H1 (cell line): Measurements from ENCODE around the gene CTNNBL1. TPM values are rescaled to one million over a fixed set of nuclear protein-coding genes. Genes with fewer than 3 reads are reported as not detected.

ENCODE experiments used
- CTCF ChIA-PET: fragments of 300-600 bp; sonication (Branson Sonifier 250); formaldehyde crosslinking; loops from one replicate; lab custom pipeline; 2021; ENCODE audit not compliant: partially characterized antibody; lab: Charles Lee
- POLR2A ChIA-PET: fragments of 300-600 bp; sonication (Branson Sonifier 250); formaldehyde crosslinking; loops from one replicate; lab custom pipeline; 2021; ENCODE audit warnings: inconsistent platforms; ENCODE audit not compliant: partially characterized antibody; lab: Charles Lee
- DNase-seq, 2 experiments: peaks; one replicate each; pipeline versions ENCODE4 v3.0.0 to v3.0.0-alpha.2; 2010 to 2022; ENCODE audit warnings: low spot score in 2 of 2, low read depth in 1 of 2, mixed read lengths in 1 of 2
- FAIRE-seq: peaks from 2 replicates; lab custom pipeline; 2011; peaks lifted over from hg19 to GRCh38; lab: Jason Lieb, UNC
- H2AFZ ChIP-seq: 2 replicates; pipeline ENCODE4 v1.8.1; 2012; ENCODE audit warnings: low read length, inconsistent platforms
- H2AK5ac ChIP-seq: 2 replicates; pipeline ENCODE4 v1.6.1; 2013; ENCODE audit warnings: low read depth, low read length
- H2BK120ac ChIP-seq: replicated peaks from 2 replicates; pipeline ENCODE3; 2013; ENCODE audit warnings: low read depth, low read length, inconsistent platforms
- H2BK12ac ChIP-seq: 2 replicates; pipeline ENCODE4 v1.6.1; 2013; ENCODE audit warnings: low read depth, low read length
- H2BK15ac ChIP-seq: 2 replicates; pipeline ENCODE4 v1.6.1; 2013; ENCODE audit warnings: low read length
- H2BK20ac ChIP-seq: 2 replicates; pipeline ENCODE4 v1.6.1; 2013; ENCODE audit warnings: low read length
- H2BK5ac ChIP-seq: 2 replicates; pipeline ENCODE4 v1.6.1; 2013; ENCODE audit warnings: low read depth, low read length
- H3K14ac ChIP-seq: 2 replicates; pipeline ENCODE4 v1.6.1; 2013; ENCODE audit warnings: inconsistent platforms; ENCODE audit not compliant: insufficient read length
- H3K18ac ChIP-seq: 2 replicates; pipeline ENCODE4 v1.6.1; 2013; ENCODE audit warnings: low read length; ENCODE audit errors: extremely low read depth
- H3K23ac ChIP-seq: 2 replicates; pipeline ENCODE4 v1.6.1; 2013; ENCODE audit warnings: inconsistent platforms; ENCODE audit not compliant: insufficient read length
- H3K23me2 ChIP-seq: 2 replicates; pipeline ENCODE4 v1.6.1; 2013; ENCODE audit warnings: low read depth, low read length
- H3K27ac ChIP-seq: 2 replicates; pipeline ENCODE4 v1.6.1; 2011; ENCODE audit warnings: low read depth, low read length, inconsistent platforms
- H3K27me3 ChIP-seq, 4 experiments: replicated peaks in 1 of 4; 1 replicate in 1 of 4; 2 replicates in 3 of 4; pipeline versions ENCODE4 v1.6.1 to v1.8.1; 2011 to 2013; ENCODE audit warnings: low read length in 3 of 4, mild to moderate bottlenecking in 3 of 4, inconsistent platforms in 2 of 4, mixed read lengths in 2 of 4, moderate library complexity in 1 of 4; ENCODE audit not compliant: control insufficient read depth in 3 of 4, insufficient read depth in 3 of 4; ENCODE audit errors: extremely low read depth in 1 of 4
- H3K36me3 ChIP-seq, 4 experiments: 2 replicates each; pipeline versions ENCODE4 v1.6.1 to v1.8.1; 2011 to 2013; ENCODE audit warnings: mild to moderate bottlenecking in 4 of 4, low read length in 3 of 4, moderate library complexity in 2 of 4, control low read depth in 1 of 4, inconsistent platforms in 1 of 4; ENCODE audit not compliant: insufficient read depth in 4 of 4, control insufficient read depth in 2 of 4
- H3K4ac ChIP-seq: replicated peaks from 2 replicates; pipeline ENCODE3; 2013; ENCODE audit warnings: low read length, low read depth, mixed read lengths, inconsistent platforms; ENCODE audit not compliant: insufficient read length
- H3K4me1 ChIP-seq, 4 experiments: replicated peaks in 1 of 4; 1 replicate in 1 of 4; 2 replicates in 3 of 4; pipeline versions ENCODE4 v1.6.1 to v1.8.1; 2011 to 2013; ENCODE audit warnings: low read length in 3 of 4, inconsistent platforms in 2 of 4, mixed read lengths in 1 of 4; ENCODE audit not compliant: insufficient read depth in 4 of 4, control insufficient read depth in 3 of 4
- H3K4me2 ChIP-seq, 2 experiments: 2 replicates each; pipeline versions ENCODE4 v1.6.1 to v1.8.1; 2011 to 2013; ENCODE audit warnings: low read depth in 2 of 2, low read length in 2 of 2, control low read depth in 1 of 2, inconsistent platforms in 1 of 2, mild to moderate bottlenecking in 1 of 2; ENCODE audit not compliant: insufficient read depth in 1 of 2
- H3K4me3 ChIP-seq, 4 experiments: fragments of 200-600, 300-600 bp in 1 of 4; sonication (generic), shearing (Covaris generic), sonication (Bioruptor Twin) in 1 of 4; 2 replicates each; pipeline versions ENCODE4 v1.5.1 to v1.8.1; 2011 to 2016; ENCODE audit warnings: low read length in 4 of 4, low read depth in 3 of 4, control low read depth in 2 of 4, inconsistent platforms in 2 of 4, mild to moderate bottlenecking in 2 of 4, mixed read lengths in 1 of 4, moderate library complexity in 1 of 4; ENCODE audit not compliant: insufficient read depth in 2 of 4; ENCODE audit errors: extremely low read depth in 1 of 4
- H3K56ac ChIP-seq: replicated peaks from 2 replicates; pipeline ENCODE3; 2013; ENCODE audit warnings: low read depth, mild to moderate bottlenecking, mixed read lengths, low read length, inconsistent platforms; ENCODE audit not compliant: insufficient read length
- H3K79me1 ChIP-seq: 2 replicates; pipeline ENCODE4 v1.6.1; 2013; ENCODE audit warnings: low read depth, low read length, control low read depth
- H3K79me2 ChIP-seq, 2 experiments: 2 replicates each; pipeline versions ENCODE4 v1.6.1 to v1.8.1; 2012 to 2013; ENCODE audit warnings: low read length in 2 of 2, mild to moderate bottlenecking in 2 of 2, inconsistent platforms in 1 of 2; ENCODE audit not compliant: insufficient read depth in 2 of 2, control insufficient read depth in 1 of 2
- H3K9ac ChIP-seq, 4 experiments: replicated peaks in 1 of 4; 1 replicate in 1 of 4; 2 replicates in 3 of 4; pipeline versions ENCODE4 v1.6.1 to v1.8.1; 2011 to 2013; ENCODE audit warnings: low read depth in 3 of 4, low read length in 3 of 4, control low read depth in 2 of 4, mild to moderate bottlenecking in 2 of 4, moderate library complexity in 2 of 4, inconsistent platforms in 1 of 4; ENCODE audit errors: extremely low read depth in 1 of 4
- H3K9me3 ChIP-seq, 2 experiments: 2 replicates each; pipeline versions ENCODE4 v1.6.1 to v1.8.1; 2012 to 2013; ENCODE audit warnings: mild to moderate bottlenecking in 2 of 2, moderate library complexity in 2 of 2, control low read depth in 1 of 2, inconsistent platforms in 1 of 2, low read depth in 1 of 2, low read length in 1 of 2, mixed read lengths in 1 of 2; ENCODE audit not compliant: insufficient read depth in 2 of 2
- H4K20me1 ChIP-seq, 2 experiments: replicated peaks in 1 of 2; 2 replicates each; pipeline versions ENCODE3 to v1.8.1; 2011 to 2013; ENCODE audit warnings: inconsistent platforms in 2 of 2, low read length in 2 of 2, mild to moderate bottlenecking in 1 of 2; ENCODE audit not compliant: insufficient read depth in 2 of 2, control insufficient read depth in 1 of 2
- H4K5ac ChIP-seq: 2 replicates; pipeline ENCODE4 v1.6.1; 2013; ENCODE audit warnings: low read length, low read depth, mixed read lengths, inconsistent platforms; ENCODE audit not compliant: insufficient read length
- H4K8ac ChIP-seq: 2 replicates; pipeline ENCODE4 v1.8.0; 2013; ENCODE audit warnings: mild to moderate bottlenecking, moderate library complexity, low read length, inconsistent platforms; ENCODE audit not compliant: insufficient read depth; ENCODE audit errors: extremely low read depth
- H4K91ac ChIP-seq: replicated peaks from 2 replicates; pipeline ENCODE3; 2013; ENCODE audit warnings: low read length, mixed read lengths, inconsistent platforms; ENCODE audit not compliant: insufficient read length
- BACH1 ChIP-seq: IDR thresholded peaks from 2 replicates; pipeline ENCODE4 v1.6.1; 2012; ENCODE audit warnings: low read length, improper control_type of control experiment
- CHD2 ChIP-seq: IDR thresholded peaks from 2 replicates; pipeline ENCODE4 v1.6.1; 2012; ENCODE audit warnings: low read length, improper control_type of control experiment
- CREB1 ChIP-seq: IDR thresholded peaks from 2 replicates; pipeline ENCODE4 v1.6.1; 2012; ENCODE audit warnings: inconsistent platforms
- EGR1 ChIP-seq: IDR thresholded peaks from 2 replicates; pipeline ENCODE4 v1.6.1; 2011; ENCODE audit warnings: low read depth, low read length, borderline replicate concordance
- HDAC2 ChIP-seq, 2 experiments: fragments of 300-600 bp in 1 of 2; sonication (generic) in 1 of 2; IDR thresholded peaks; 2 replicates each; pipeline ENCODE4 v1.6.1; 2011 to 2012; ENCODE audit warnings: low read depth in 2 of 2, low read length in 2 of 2, mild to moderate bottlenecking in 2 of 2, moderate library complexity in 2 of 2, borderline replicate concordance in 1 of 2, inconsistent platforms in 1 of 2
- JUND ChIP-seq: IDR thresholded peaks from 2 replicates; pipeline ENCODE4 v1.6.1; 2011; ENCODE audit warnings: mild to moderate bottlenecking, improper control_type of control experiment, low read length
- KDM4A ChIP-seq: IDR thresholded peaks from one replicate; pipeline ENCODE4 v1.7.1; 2012; ENCODE audit warnings: low read depth, mild to moderate bottlenecking, moderate library complexity, low read length, inconsistent platforms; ENCODE audit not compliant: severe bottlenecking
- PHF8 ChIP-seq: fragments of 200-600 bp; sonication (generic); conservative IDR thresholded peaks from 2 replicates; pipeline ENCODE4 v1.7.1; 2012; ENCODE audit warnings: low read depth, mild to moderate bottlenecking, inconsistent platforms, low read length, moderate library complexity
- POLR2A ChIP-seq, 2 experiments: IDR thresholded peaks; 1 replicate in 1 of 2; 2 replicates in 1 of 2; pipeline ENCODE4 v1.6.1; 2011; ENCODE audit warnings: low read depth in 2 of 2, low read length in 2 of 2, mild to moderate bottlenecking in 2 of 2; ENCODE audit errors: control extremely low read depth in 1 of 2
- SAP30 ChIP-seq: fragments of 300-600 bp; sonication (generic); IDR thresholded peaks from 2 replicates; pipeline ENCODE4 v1.7.1; 2012; ENCODE audit warnings: low read length, moderate library complexity, mild to moderate bottlenecking, inconsistent platforms; ENCODE audit not compliant: insufficient read depth, insufficient replicate concordance
- SIN3A ChIP-seq, 2 experiments: IDR thresholded peaks in 1 of 2; conservative IDR thresholded peaks in 1 of 2; 2 replicates each; pipeline ENCODE4 v1.6.1; 2011 to 2012; ENCODE audit warnings: low read length in 2 of 2, improper control_type of control experiment in 1 of 2, low read depth in 1 of 2, mild to moderate bottlenecking in 1 of 2
- SUZ12 ChIP-seq: fragments of 200-600 bp; sonication (generic); IDR thresholded peaks from 2 replicates; pipeline ENCODE4 v1.6.1; 2012; ENCODE audit warnings: mild to moderate bottlenecking, inconsistent platforms, low read length, moderate library complexity, mixed read lengths
- TAF1 ChIP-seq: IDR thresholded peaks from 2 replicates; pipeline ENCODE4 v1.6.1; 2011; ENCODE audit warnings: mild to moderate bottlenecking, low read depth, low read length
- TCF12 ChIP-seq: IDR thresholded peaks from 2 replicates; pipeline ENCODE4 v1.6.1; 2011; ENCODE audit warnings: low read depth, mild to moderate bottlenecking, low read length
- whole genome bisulfite sequencing, 2 experiments: shearing (Covaris generic) in 1 of 2; methylation state at CpG; one replicate each; pipeline versions ENCODE4 v1.1.6 to v1.1.7; 2013 to 2015; ENCODE audit warnings: low lambda C conversion rate in 2 of 2, mixed read lengths in 2 of 2, inconsistent platforms in 1 of 2, low coverage in 1 of 2, missing lambda C conversion rate in 1 of 2; ENCODE audit not compliant: insufficient replicate concordance in 2 of 2, insufficient coverage in 1 of 2, insufficient read length in 1 of 2; ENCODE audit errors: extremely low coverage in 1 of 2, missing lambda C conversion rate in 1 of 2; 5-methylcytosine and 5-hydroxymethylcytosine counted together
- polyA plus RNA-seq, 7 experiments: library from polyadenylated mRNA; depleted of rRNA in 3 of 7; stranded (reverse) in 5 of 7; unstranded in 2 of 7; fragments of >200 nt in 5 of 7; fragments of 200-250 nt in 2 of 7; gene quantifications; 1 replicate in 5 of 7; 2 replicates in 1 of 7; 4 replicates in 1 of 7; pipeline versions ENCODE4 v1.2.1 to v1.2.3, GENCODE V29; 2011 to 2013; ENCODE audit warnings: missing spikeins in 2 of 7, mixed read lengths in 2 of 7
- total RNA-seq: library from RNA; stranded (reverse); fragmentation: NEBNext Ultra II Directional; extraction: Animal tissue kit (Norgen Biotek cat#: 25700); gene quantifications from 2 replicates; pipeline ENCODE4 v1.2.1, GENCODE V29; 2021

CTNNBL1 gene
- total and polyA plus RNA-seq, 2 of the 8 experiments (the other 6 are each of a cell fraction or from before 2014, with no cell fraction given): 19.6 to 81.6 TPM

DNA sequence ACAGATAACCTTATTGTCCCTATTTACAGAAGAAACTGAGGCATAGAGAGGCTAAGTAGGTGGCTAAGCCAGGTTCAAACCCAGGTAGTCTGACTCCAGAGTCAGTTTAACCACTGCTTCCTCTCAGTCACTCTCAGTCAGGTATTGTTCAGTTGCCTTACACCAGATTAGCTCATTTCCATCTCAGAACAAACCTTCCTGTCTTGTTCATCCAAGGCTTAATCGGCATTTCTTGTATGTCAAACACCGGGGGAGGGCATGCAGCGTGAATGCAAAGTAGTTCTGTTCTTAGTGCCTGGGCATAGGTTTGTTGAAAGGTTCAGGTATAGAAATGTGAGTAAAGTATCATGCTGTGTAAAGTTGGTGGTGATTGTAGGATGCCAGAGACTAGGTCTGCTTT is 51.7 kb downstream of the CTNNBL1 start:
- Histone ChIP-seq H3K23me2 (no peaks in the 10 kb centered on the region), H3K4me3 (no peak overlapping the region), H3K14ac (no peak overlapping the region), H3K56ac (no peak overlapping the region), H2BK15ac (no peak overlapping the region), H4K20me1 (no peaks in the 10 kb centered on the region), H2BK5ac (no peak overlapping the region), H3K18ac (no peak overlapping the region), H3K36me3 (peaks cover 2 to 6% (median 4%) of the 10 kb centered on the region in 4 experiments; a peak in 6 of 8 replicates), H3K9ac (no peak overlapping the region; a peak in 1 of 7 replicates), H3K27me3 (no peaks in the 10 kb centered on the region), H2BK120ac (no peak overlapping the region), H3K4ac (no peak overlapping the region), H4K8ac (no peak overlapping the region), H3K79me2 (no peaks in the 10 kb centered on the region; a peak in 1 of 4 replicates), H2AFZ (no peak overlapping the region), H2BK20ac (no peak overlapping the region), H3K27ac (no peak overlapping the region), H3K9me3 (no peaks in the 10 kb centered on the region), H3K4me1 (peaks cover 0 to 4% (median 2%) of the 10 kb centered on the region in 4 experiments; a peak in 1 of 7 replicates), H3K23ac (no peak overlapping the region), H3K79me1 (peaks cover 3% of the 10 kb centered on the region; the same call in 1 of the 2 replicates), H3K4me2 (no peak overlapping the region; a peak in 1 of 4 replicates), H2AK5ac (no peak overlapping the region), H4K5ac (no peak overlapping the region), H4K91ac (no peak overlapping the region), H2BK12ac (no peak overlapping the region)
- no peak for FAIRE-seq
- WGBS, 2 experiments: 71% methylated on average over 3 of the region's 3 CpGs; no CpG with 5 or more reads in 1 of the 2 experiments
- ChIA-PET POLR2A (no interaction called here), CTCF (interaction anchor here (2.8 kb wide), 1 partner anchor 13 kb away, joined by 11 read pairs; no protein-coding TSS in a partner anchor)
- DNase-seq: no peak
- TF ChIP-seq PHF8 (no peak), EGR1 (no peak), TCF12 (no peak), POLR2A (IDR thresholded peaks at IDR 0.05; ENCODE audit: control extremely low read depth in 1 of 2, low read depth in 2 of 2, low read length in 2 of 2) (no peak), SAP30 (no peak), CHD2 (no peak), SUZ12 (no peak), JUND (no peak), KDM4A (no peak), TAF1 (no peak), BACH1 (no peak), SIN3A (conservative IDR thresholded peaks at IDR 0.05 in 1 of 2, IDR thresholded peaks at IDR 0.05 in 1 of 2; ENCODE audit: low read depth in 1 of 2, low read length in 2 of 2) (no peak), HDAC2 (IDR thresholded peaks at IDR 0.05; ENCODE audit: borderline replicate concordance in 1 of 2, low read depth in 2 of 2, low read length in 2 of 2) (no peak), CREB1 (no peak)
